Activated T-helper 2 cell treated with anti-CD3 and anti-CD28 coated beads, Interferon-gamma antibody, Interleukin-2, Interleukin-4, amounts not matched to agents 10 μg/mL and 5 μg/mL and 100 μg/mL, durations not matched to agents 14 hours and 24 hours and 36 hours (primary cell): ENCODE measurements around the gene FAM131C. TPM values are rescaled to one million over a fixed set of nuclear protein-coding genes. Genes with fewer than 3 reads are reported as not detected.
"Not testable (repeated sequence)": the region's sequence is repeated elsewhere in the genome, so short reads cannot be mapped to it uniquely, and the experiment has no call there.

Experiments used
- DNase-seq: peaks from one replicate; pipeline ENCODE4 v3.0.0; 2021; ENCODE audit warnings: low spot score
- H3K27ac Mint-ChIP-seq: one replicate; pipeline ENCODE4 v1.8.0; 2021; ENCODE audit warnings: mixed read lengths
- H3K27me3 Mint-ChIP-seq: one replicate; pipeline ENCODE4 v1.8.0; 2021; ENCODE audit warnings: low read depth, mixed read lengths
- H3K36me3 Mint-ChIP-seq: one replicate; pipeline ENCODE4 v1.8.0; 2021; ENCODE audit warnings: low read depth, mixed read lengths
- H3K4me1 Mint-ChIP-seq: one replicate; pipeline ENCODE4 v1.8.0; 2021; ENCODE audit warnings: low read depth, mixed read lengths
- H3K4me3 Mint-ChIP-seq: one replicate; pipeline ENCODE4 v1.8.0; 2021; ENCODE audit warnings: low read depth, mild to moderate bottlenecking, moderate library complexity, mixed read lengths
- H3K9me3 Mint-ChIP-seq: one replicate; pipeline ENCODE4 v1.8.0; 2021; ENCODE audit warnings: mixed read lengths
- intact Hi-C: fragments of 100-400 bp; cut with micrococcal nuclease; formaldehyde crosslinking; loops from one replicate; pipeline ENCODE4 v1.15.1; 2023
- total RNA-seq: library from RNA; stranded (reverse); gene quantifications from 2 replicates; pipeline ENCODE4 v1.2.3, GENCODE V29; 2022

The FAM131C gene
- total RNA-seq, 1 donor from 2014 or later: 1.4 TPM

GRCh38 chr1:16068356-16069270, 4.8 kb downstream of the FAM131C start:
- H3K36me3 Mint-ChIP-seq: no peaks in the 10 kb centered on the region
- H3K9me3 Mint-ChIP-seq: no peaks in the 10 kb centered on the region
- H3K27me3 Mint-ChIP-seq: peaks cover 32% of the 10 kb centered on the region
- no peak overlapping the region for H3K4me3 Mint-ChIP-seq
- H3K4me1 Mint-ChIP-seq: peaks cover 23% of the 10 kb centered on the region
- intact Hi-C loops: no loop called here
- DNase-seq: no peak
- H3K27ac Mint-ChIP-seq: no peak overlapping the region

- intact Hi-C loops: no loop called here
- Mint-ChIP-seq H3K27me3 (peaks cover 32% of the 10 kb centered on the region), H3K36me3 (no peaks in the 10 kb centered on the region), H3K4me3 (no peak overlapping the region), H3K4me1 (peaks cover 24% of the 10 kb centered on the region), H3K9me3 (no peaks in the 10 kb centered on the region), H3K27ac (no peak overlapping the region)
- DNase-seq: no peak
These were observed 5.5 kb downstream of the FAM131C start for GRCh38 chr1:16067933-16068332.

- H3K27me3 Mint-ChIP-seq: peaks cover 27% of the 10 kb centered on the region
- DNase-seq: no peak
- H3K27ac Mint-ChIP-seq: no peak overlapping the region
- no peaks in the 10 kb centered on the region for H3K36me3 Mint-ChIP-seq
- intact Hi-C loops: no loop called here
- peaks cover 24% of the 10 kb centered on the region for H3K4me1 Mint-ChIP-seq
- H3K9me3 Mint-ChIP-seq: no peaks in the 10 kb centered on the region
- no peak overlapping the region for H3K4me3 Mint-ChIP-seq
These were observed 6.2 kb downstream of the FAM131C start for GRCh38 chr1:16067127-16067768.

DNA sequence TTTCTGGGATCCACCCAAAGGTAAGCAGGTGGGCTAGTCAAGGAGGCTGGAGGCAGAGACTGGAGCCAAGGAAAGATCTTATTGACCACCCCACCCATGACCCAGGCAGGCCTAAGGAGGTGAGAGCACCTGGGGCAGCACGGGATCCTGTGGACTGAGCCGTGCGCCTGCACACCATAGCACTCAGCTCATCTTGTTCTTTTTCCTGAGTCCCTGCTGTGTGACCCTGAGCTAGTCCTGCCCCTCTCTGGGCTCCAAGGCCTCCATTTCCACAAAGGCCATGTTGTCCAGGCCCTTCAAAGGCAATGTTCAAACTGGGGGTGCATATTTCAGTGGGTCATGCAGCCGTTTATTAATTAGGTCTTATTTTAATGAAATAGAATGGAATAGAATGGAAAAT, 7.2 kb downstream of the FAM131C start:
- no peak for DNase-seq
- peaks cover 23% of the 10 kb centered on the region for H3K4me1 Mint-ChIP-seq
- no peak overlapping the region for H3K27ac Mint-ChIP-seq
- H3K36me3 Mint-ChIP-seq: no peaks in the 10 kb centered on the region
- peaks cover 23% of the 10 kb centered on the region for H3K27me3 Mint-ChIP-seq
- intact Hi-C loops: no loop called here
- no peak overlapping the region for H3K4me3 Mint-ChIP-seq
- H3K9me3 Mint-ChIP-seq: no peaks in the 10 kb centered on the region

DNA sequence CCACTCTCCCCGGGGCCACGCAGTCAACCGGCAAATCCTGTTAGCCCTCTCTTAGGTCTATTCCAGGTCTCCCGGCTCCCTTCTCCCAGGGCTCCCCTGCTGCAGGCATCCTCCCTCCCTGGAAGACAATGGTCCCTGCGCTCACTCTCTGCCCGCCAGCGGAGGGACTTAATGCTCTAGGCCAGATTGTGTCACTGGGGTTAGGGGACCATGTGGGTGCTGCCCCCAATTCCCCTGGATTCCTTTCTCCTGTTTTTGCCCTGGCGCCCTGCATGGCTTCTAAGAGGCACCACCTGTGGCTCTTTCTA, 8.2 kb downstream of the FAM131C start:
- Mint-ChIP-seq H3K4me1 (peaks cover 18% of the 10 kb centered on the region), H3K27ac (no peak overlapping the region), H3K4me3 (no peak overlapping the region), H3K36me3 (no peaks in the 10 kb centered on the region), H3K9me3 (no peaks in the 10 kb centered on the region), H3K27me3 (peaks cover 23% of the 10 kb centered on the region)
- intact Hi-C loops: no loop called here
- DNase-seq: no peak

- intact Hi-C loops: no loop called here
- Mint-ChIP-seq H3K4me1 (peaks cover 13% of the 10 kb centered on the region), H3K27ac (no peak overlapping the region), H3K9me3 (no peaks in the 10 kb centered on the region), H3K36me3 (no peaks in the 10 kb centered on the region), H3K4me3 (no peak overlapping the region), H3K27me3 (peaks cover 23% of the 10 kb centered on the region)
- DNase-seq: no peak
These were observed 8.7 kb downstream of the FAM131C start for GRCh38 chr1:16064536-16065268.

- H3K27me3 Mint-ChIP-seq: peaks cover 23% of the 10 kb centered on the region
- H3K9me3 Mint-ChIP-seq: no peaks in the 10 kb centered on the region
- H3K4me3 Mint-ChIP-seq: no peak overlapping the region
- intact Hi-C loops: no loop called here
- no peak overlapping the region for H3K27ac Mint-ChIP-seq
- H3K4me1 Mint-ChIP-seq: peaks cover 13% of the 10 kb centered on the region
- H3K36me3 Mint-ChIP-seq: no peaks in the 10 kb centered on the region
- no peak for DNase-seq
These were observed 9.5 kb downstream of the FAM131C start for GRCh38 chr1:16063921-16064320.

DNA sequence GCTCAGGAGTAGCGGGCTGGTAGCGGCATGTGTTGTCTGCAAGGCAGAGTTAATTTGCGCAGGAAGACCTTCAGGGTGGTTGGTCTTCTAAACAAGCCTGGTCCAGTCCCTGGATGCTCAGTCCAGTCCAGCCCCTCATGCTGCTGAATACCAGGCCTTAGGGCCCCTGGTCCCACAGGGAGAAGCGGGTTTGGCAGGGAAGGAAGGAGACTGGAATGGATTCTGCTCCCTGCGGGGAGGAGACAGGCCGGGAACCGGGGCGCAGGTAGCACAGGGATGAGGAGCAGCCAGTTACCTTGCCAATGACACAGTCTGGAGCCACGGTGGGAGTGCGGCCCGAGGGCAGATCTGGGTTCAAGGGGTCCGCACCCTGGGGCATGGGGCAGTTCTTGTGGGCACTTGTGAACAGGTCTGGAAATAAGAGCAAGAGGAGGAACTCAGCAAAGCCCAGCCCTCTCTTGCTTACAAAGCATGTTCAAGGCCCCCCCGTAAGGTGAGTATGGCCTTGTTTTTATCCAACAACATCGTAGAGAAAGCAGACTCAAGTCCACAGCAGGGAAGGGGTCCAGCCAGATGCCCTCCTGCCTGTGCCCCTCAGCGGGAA, 10.1 kb downstream of the FAM131C start:
- H3K27me3 Mint-ChIP-seq: peaks cover 23% of the 10 kb centered on the region
- no peak overlapping the region for H3K4me3 Mint-ChIP-seq
- no peak for DNase-seq
- intact Hi-C loops: no loop called here
- H3K4me1 Mint-ChIP-seq: peaks cover 13% of the 10 kb centered on the region
- no peaks in the 10 kb centered on the region for H3K36me3 Mint-ChIP-seq
- no peaks in the 10 kb centered on the region for H3K9me3 Mint-ChIP-seq
- no peak overlapping the region for H3K27ac Mint-ChIP-seq

DNA sequence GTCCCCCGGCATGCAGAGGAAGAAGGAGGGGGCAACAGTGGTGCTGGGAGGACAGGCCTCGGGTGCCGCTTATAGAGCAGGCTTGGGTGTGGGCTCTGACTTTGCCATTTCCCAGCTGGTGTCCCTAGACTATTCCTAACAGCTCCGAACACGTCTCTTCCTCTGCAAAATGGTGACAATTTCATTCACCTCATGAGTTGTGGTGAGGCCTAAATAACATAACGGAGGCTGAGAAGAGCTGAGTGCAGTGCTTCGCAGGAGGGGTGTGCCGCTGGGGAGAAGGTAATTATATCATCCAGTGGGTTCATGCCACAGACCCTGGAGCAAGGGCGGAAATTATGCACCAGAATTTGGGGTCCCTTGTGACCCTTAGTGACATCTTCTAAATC, 10.8 kb downstream of the FAM131C start:
- H3K9me3 Mint-ChIP-seq, DNase-seq, H3K36me3 Mint-ChIP-seq, intact Hi-C loops, H3K27ac Mint-ChIP-seq, H3K4me3 Mint-ChIP-seq: not testable (repeated sequence)
- H3K27me3 Mint-ChIP-seq: peaks cover 21% of the 10 kb centered on the region
- peaks cover 13% of the 10 kb centered on the region for H3K4me1 Mint-ChIP-seq

GRCh38 chr1:16061989-16062686, 11.3 kb downstream of the FAM131C start:
- intact Hi-C loops, H3K9me3 Mint-ChIP-seq, H3K27ac Mint-ChIP-seq, H3K36me3 Mint-ChIP-seq, H3K4me3 Mint-ChIP-seq, DNase-seq: not testable (repeated sequence)
- peaks cover 13% of the 10 kb centered on the region for H3K4me1 Mint-ChIP-seq
- H3K27me3 Mint-ChIP-seq: peaks cover 19% of the 10 kb centered on the region

DNA sequence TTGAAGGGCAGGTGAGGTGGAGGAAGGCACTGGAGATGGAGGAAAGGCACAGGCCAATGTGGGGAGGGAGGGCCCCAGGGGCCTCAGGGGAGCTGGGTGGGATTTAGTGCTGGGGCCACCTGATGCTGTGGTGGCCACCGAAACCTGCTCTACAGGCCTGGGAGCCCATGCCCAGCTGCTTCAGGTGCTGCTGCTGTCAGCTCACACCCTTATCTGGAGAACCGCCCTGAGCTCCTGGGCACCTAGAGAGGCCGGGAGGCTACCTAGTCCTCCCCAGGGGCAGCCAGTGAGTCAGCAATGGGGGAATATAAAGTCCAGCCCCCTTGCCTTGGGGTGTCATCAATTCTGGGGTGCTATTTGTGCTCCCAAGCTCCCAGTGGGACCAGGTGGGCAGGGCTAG, 12.2 kb downstream of the FAM131C start:
- Mint-ChIP-seq H3K9me3 (no peaks in the 10 kb centered on the region), H3K4me3 (no peak overlapping the region), H3K27me3 (peaks cover 19% of the 10 kb centered on the region), H3K4me1 (peaks cover 13% of the 10 kb centered on the region), H3K36me3 (no peaks in the 10 kb centered on the region), H3K27ac (no peak overlapping the region)
- no peak for DNase-seq
- intact Hi-C loops: no loop called here

DNA sequence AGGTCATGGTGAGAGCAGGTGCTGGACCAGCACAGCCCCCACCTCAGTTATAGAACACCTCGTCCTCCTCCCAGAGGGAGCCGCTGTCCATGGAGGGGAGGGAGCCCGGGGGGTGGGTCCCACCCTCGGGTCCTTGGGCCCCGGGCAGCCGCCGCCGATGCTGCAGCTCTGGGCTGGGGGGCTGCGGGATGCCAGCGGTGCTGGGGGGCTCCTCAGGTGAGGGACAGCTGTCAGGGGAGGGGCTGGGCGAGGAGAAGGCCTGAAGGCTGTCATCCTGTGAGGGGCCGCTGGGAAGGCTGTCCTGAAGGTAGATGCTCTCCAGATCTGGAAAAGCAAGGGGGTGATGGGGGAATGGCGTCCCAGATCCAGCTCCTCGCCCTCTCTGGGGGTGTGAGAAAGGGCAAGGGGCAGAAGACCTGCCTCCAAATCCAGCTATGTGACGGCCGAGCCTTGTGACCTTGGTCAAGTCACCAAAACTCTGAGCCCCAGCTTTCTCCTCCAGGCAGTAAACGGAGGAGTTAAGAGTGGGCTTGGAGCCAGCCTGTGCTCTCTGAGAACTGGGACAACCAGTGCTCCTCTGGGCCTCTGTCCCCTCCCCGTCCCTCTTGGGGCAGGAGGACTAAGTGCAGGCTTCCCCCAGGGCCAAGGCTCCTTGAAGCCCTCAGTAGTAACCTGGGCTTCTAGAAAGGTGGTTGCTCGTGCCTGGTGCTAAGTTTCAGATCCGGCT, 14.9 kb downstream of the FAM131C start:
- H3K36me3 Mint-ChIP-seq, DNase-seq, H3K27ac Mint-ChIP-seq, H3K9me3 Mint-ChIP-seq, H3K4me3 Mint-ChIP-seq, H3K4me1 Mint-ChIP-seq, H3K27me3 Mint-ChIP-seq: not testable (repeated sequence)
- intact Hi-C loops: loop anchor here (1.0 to 5.0 kb wide), 2 partner anchors 8 to 241 kb away; no protein-coding TSS in a partner anchor
